ENCODE data around the gene SYNE3.

The SYNE3 gene

GRCh38 chr14:95503365-95504134 is 12.9 kb downstream of the SYNE3 start:
- DNase-seq = no peak

- no peak for DNase-seq
Measured at GRCh38 chr14:95502381-95502950, 14.0 kb downstream of the SYNE3 start.

- no peak for DNase-seq
Measured at GRCh38 chr14:95500772-95501401, 15.6 kb downstream of the SYNE3 start.

GRCh38 chr14:95500201-95500681 is 16.2 kb downstream of the SYNE3 start:
- DNase-seq = no peak

GRCh38 chr14:95499354-95499750 is 17.1 kb downstream of the SYNE3 start:
- no peak for DNase-seq

- DNase-seq = no peak
Measured at GRCh38 chr14:95498622-95499353, 17.7 kb downstream of the SYNE3 start.

- DNase-seq = no peak
Measured at GRCh38 chr14:95497561-95498011, 18.9 kb downstream of the SYNE3 start.

- DNase-seq = no peak
Measured at GRCh38 chr14:95496690-95497259, 19.7 kb downstream of the SYNE3 start.

GRCh38 chr14:95496111-95496681 is 20.3 kb downstream of the SYNE3 start:
- DNase-seq = no peak

- DNase-seq = no peak
Measured at GRCh38 chr14:95495538-95496025, 20.9 kb downstream of the SYNE3 start.

- DNase-seq = no peak
Measured at GRCh38 chr14:95495076-95495475, 21.4 kb downstream of the SYNE3 start.

- DNase-seq = no peak
Measured at GRCh38 chr14:95494456-95494855, 22.0 kb downstream of the SYNE3 start.

GRCh38 chr14:95493976-95494375 is 22.5 kb downstream of the SYNE3 start:
- no peak for DNase-seq

- no peak for DNase-seq
Measured at GRCh38 chr14:95493503-95493902, 22.9 kb downstream of the SYNE3 start.

- DNase-seq = no peak
Measured at GRCh38 chr14:95491936-95492608, 24.4 kb downstream of the SYNE3 start.

- no peak for DNase-seq
Measured at GRCh38 chr14:95490727-95491451, 25.6 kb downstream of the SYNE3 start.

GRCh38 chr14:95490138-95490509 is 26.3 kb downstream of the SYNE3 start:
- no peak for DNase-seq

GRCh38 chr14:95489214-95490137 is 27.0 kb downstream of the SYNE3 start:
- DNase-seq = no peak

GRCh38 chr14:95488376-95489213 is 27.9 kb downstream of the SYNE3 start:
- no peak for DNase-seq
